ENCODE measurements around the gene C16orf86. TPM values are rescaled to one million over a fixed set of nuclear protein-coding genes. Genes with fewer than 3 reads are reported as not detected.
A peak's percentile ranks its signal among the peaks of the same experiment; 100 is the strongest.

Gene C16orf86
- total and polyA plus RNA-seq, 7 donors, result 0.46 to 26.1 (median 8.6) TPM

DNA sequence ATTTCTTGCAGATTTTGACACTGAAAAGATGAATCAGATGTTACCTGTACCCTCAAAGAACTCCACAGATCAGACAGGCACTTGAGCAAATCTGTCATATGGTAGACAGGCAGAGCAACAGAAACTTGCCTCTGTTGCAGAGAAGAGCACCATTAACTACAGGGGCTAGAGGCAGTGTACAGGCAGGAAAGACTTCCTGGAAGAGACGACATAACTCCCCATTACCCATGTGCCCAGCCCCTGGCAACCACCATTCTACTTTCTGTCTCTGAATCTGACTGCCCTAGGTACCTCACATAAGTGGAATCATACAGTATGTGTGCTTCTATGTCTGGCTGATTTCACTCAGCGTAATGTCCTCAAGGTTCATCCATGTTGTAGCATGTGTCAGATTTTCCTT lies 37.0 kb downstream of the C16orf86 start:
- H3K27me3 ChIP-seq, result no peaks in the 10 kb centered on the region
- H3K4me3 ChIP-seq, result no peak overlapping the region
- WGBS, 2 donors, result 62 to 66% methylated on average over 2 of the region's 2 CpGs
- no peaks in the 10 kb centered on the region for H3K4me1 ChIP-seq
- TF ChIP-seq POLR2AphosphoS5 (IDR thresholded peaks at IDR 0.05) (no peak), POLR2A (IDR thresholded peaks at IDR 0.05) (no peak), CTCF (IDR thresholded peaks at IDR 0.05) (no peak), EP300 (IDR thresholded peaks at IDR 0.05) (no peak)
- no peak for DNase-seq
- intact Hi-C loops (cut with DNase I), result no loop called here
- H3K36me3 ChIP-seq, result no peaks in the 10 kb centered on the region
- H3K9me3 ChIP-seq, result no peaks in the 10 kb centered on the region
- H3K27ac ChIP-seq, result no peak overlapping the region

- Histone ChIP-seq H3K4me3 (no peak overlapping the region), H3K4me1 (no peaks in the 10 kb centered on the region), H3K9me3 (no peaks in the 10 kb centered on the region), H3K36me3 (no peaks in the 10 kb centered on the region), H3K27ac (no peak overlapping the region), H3K27me3 (no peaks in the 10 kb centered on the region)
- intact Hi-C loops (cut with DNase I), result no loop called here
- DNase-seq, result no peak
- TF ChIP-seq POLR2AphosphoS5 (IDR thresholded peaks at IDR 0.05) (no peak), POLR2A (IDR thresholded peaks at IDR 0.05) (no peak), CTCF (IDR thresholded peaks at IDR 0.05) (no peak), EP300 (IDR thresholded peaks at IDR 0.05) (no peak)
- 80 to 88% methylated on average over 5 of the region's 5 CpGs for whole genome bisulfite sequencing, 2 donors
These were observed 37.5 kb downstream of the C16orf86 start for GRCh38 chr16:67704110-67704509.

- H3K4me1 ChIP-seq, result no peaks in the 10 kb centered on the region
- no peak overlapping the region for H3K27ac ChIP-seq
- H3K9me3 ChIP-seq, result no peaks in the 10 kb centered on the region
- no peaks in the 10 kb centered on the region for H3K27me3 ChIP-seq
- no peak for DNase-seq
- TF ChIP-seq EP300 (IDR thresholded peaks at IDR 0.05), result no peak
- TF ChIP-seq CTCF (IDR thresholded peaks at IDR 0.05), result no peak
- TF ChIP-seq POLR2A (IDR thresholded peaks at IDR 0.05), result no peak
- H3K36me3 ChIP-seq, result no peaks in the 10 kb centered on the region
- no peak overlapping the region for H3K4me3 ChIP-seq
- intact Hi-C loops (cut with DNase I), result no loop called here
- WGBS, 2 donors, result 87 to 95% methylated on average over 4 of the region's 4 CpGs
These were observed 40.6 kb downstream of the C16orf86 start for GRCh38 chr16:67707210-67707609.

DNA sequence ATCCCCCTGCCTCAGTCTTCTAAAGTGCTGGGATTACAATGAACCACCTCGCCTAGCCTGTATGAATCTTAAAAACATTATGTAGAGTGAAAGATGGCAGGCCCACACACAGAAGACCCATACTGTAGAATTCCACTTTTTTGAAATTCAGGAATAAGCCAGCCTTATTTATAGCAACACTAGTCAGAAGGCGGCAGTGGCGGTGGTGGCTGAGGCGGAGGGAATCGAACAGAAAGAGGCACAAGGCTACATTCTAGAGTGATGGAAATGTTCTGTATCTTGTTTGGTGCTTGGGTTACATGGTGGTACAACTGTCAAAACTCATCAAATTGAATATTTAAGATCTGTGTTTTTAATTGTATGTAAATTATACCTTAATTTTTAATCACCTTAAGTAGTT lies 41.2 kb downstream of the C16orf86 start:
- Histone ChIP-seq H3K4me3 (no peak overlapping the region), H3K36me3 (no peaks in the 10 kb centered on the region), H3K27ac (no peak overlapping the region), H3K27me3 (no peaks in the 10 kb centered on the region), H3K9me3 (no peaks in the 10 kb centered on the region), H3K4me1 (no peaks in the 10 kb centered on the region)
- TF ChIP-seq POLR2A (IDR thresholded peaks at IDR 0.05), result no peak
- TF ChIP-seq EP300 (IDR thresholded peaks at IDR 0.05), result no peak
- TF ChIP-seq POLR2AphosphoS5 (IDR thresholded peaks at IDR 0.05), result no peak
- no peak for TF ChIP-seq CTCF (IDR thresholded peaks at IDR 0.05)
- intact Hi-C loops (cut with DNase I), result no loop called here
- DNase-seq, result peak; percentile 20
- 97 to 99% methylated on average over 5 of the region's 5 CpGs for WGBS, 2 donors

GRCh38 chr16:67708368-67708771 lies 41.8 kb downstream of the C16orf86 start:
- Histone ChIP-seq H3K27ac (no peak overlapping the region), H3K27me3 (no peaks in the 10 kb centered on the region), H3K4me3 (no peak overlapping the region), H3K4me1 (no peaks in the 10 kb centered on the region), H3K36me3 (no peaks in the 10 kb centered on the region), H3K9me3 (no peaks in the 10 kb centered on the region)
- TF ChIP-seq POLR2A (IDR thresholded peaks at IDR 0.05) (no peak), EP300 (IDR thresholded peaks at IDR 0.05) (no peak), CTCF (IDR thresholded peaks at IDR 0.05) (no peak), POLR2AphosphoS5 (IDR thresholded peaks at IDR 0.05) (no peak)
- peak; percentile 32 for DNase-seq
- intact Hi-C loops (cut with DNase I), result no loop called here
- WGBS, 2 donors, result 63 to 90% methylated on average over 2 of the region's 2 CpGs
